ENCODE results near the gene PCSK7. TPM values are rescaled to one million over a fixed set of nuclear protein-coding genes. Genes with fewer than 3 reads are reported as not detected.

Gene PCSK7
- total RNA-seq, 1 experiment from 2014 or later, result 50.7 TPM

DNA sequence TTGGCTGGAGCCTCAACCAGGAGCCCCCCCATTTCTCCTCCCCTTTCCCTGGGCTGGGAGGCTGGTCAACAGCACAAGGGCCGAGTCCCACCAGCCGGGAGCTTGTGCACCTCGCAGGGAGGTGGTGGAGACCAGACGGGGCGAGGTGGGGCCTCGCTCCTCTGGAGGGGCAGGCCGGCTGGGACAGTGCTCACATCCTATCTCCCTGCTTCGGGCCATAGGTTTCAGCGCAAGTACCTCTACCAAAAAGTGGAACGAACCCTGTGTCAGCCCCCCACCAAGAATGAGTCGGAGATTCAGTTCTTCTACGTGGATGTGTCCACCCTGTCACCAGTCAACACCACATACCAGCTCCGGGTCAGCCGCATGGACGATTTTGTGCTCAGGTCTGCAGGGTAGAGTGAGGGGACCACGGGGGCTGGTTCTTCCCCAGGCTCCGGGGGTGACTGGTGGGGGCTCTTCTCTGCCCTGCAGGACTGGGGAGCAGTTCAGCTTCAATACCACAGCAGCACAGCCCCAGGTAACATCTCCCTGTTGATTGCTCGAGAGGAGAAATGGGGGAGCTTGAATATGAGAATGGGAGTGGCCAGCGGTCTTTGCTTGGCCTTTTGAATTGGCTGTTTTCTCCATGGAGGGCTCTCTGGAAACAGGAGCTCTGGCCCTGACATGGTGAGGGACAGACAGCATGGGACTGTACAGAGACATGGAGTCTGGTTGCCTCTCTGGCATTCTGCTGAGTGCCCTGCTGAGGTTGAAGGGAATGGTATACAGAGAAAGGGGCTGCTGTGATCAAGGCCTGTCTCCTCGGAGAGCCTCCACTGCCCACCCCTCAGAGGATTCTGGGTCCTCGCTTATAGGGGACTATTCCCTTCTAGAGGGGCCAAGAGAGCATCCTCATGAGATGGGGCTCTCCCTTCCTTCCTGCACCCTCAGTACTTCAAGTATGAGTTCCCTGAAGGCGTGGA, 50.0 kb downstream of the PCSK7 start:
- H3T11ph ChIP-seq (ENCODE audit: low read length), result no peak overlapping the region
- no peak overlapping the region for H2AFZ ChIP-seq (ENCODE audit: low read length)
- no peak overlapping the region for H3K27ac ChIP-seq (ENCODE audit: insufficient read length, low read depth, low read length)
- H3K56ac ChIP-seq (ENCODE audit: insufficient read length, low read depth, low read length), result no peak overlapping the region
- Mint-ChIP-seq H3K27ac (no peak overlapping the region; a peak in 1 of 7 replicates), H3K27me3 (ENCODE audit: low read depth) (peaks cover 4% of the 10 kb centered on the region; the same call in 1 of the 2 replicates), H3K4me1 (peaks cover 21 to 28% of the 10 kb centered on the region in 2 experiments), H3K4me3 (no peak overlapping the region), H3K9me3 (no peaks in the 10 kb centered on the region), H3K36me3 (ENCODE audit: insufficient read depth in 1 of 3, low read depth in 3 of 3) (peaks cover 0 to 16% (median 13%) of the 10 kb centered on the region in 3 experiments; a peak in 4 of 7 replicates)
- no peak overlapping the region for H4K8ac ChIP-seq (replicated peaks; ENCODE audit: insufficient read length, low read depth, low read length)
- peak; percentile 23 for DNase-seq
- no peak overlapping the region for H3K18ac ChIP-seq (ENCODE audit: insufficient read length, low read depth, low read length)
- H3K4me1 ChIP-seq (ENCODE audit: insufficient read depth, low read length), result peaks cover 6% of the 10 kb centered on the region; the same call in 1 of the 2 replicates
- H3K4ac ChIP-seq (ENCODE audit: low read depth, low read length), result no peak overlapping the region
- no peak overlapping the region for H2BK12ac ChIP-seq (ENCODE audit: insufficient read length, low read depth, low read length)
- no peak for TF ChIP-seq CTCF (conservative IDR thresholded peaks at IDR 0.05)
- H3K79me1 ChIP-seq (ENCODE audit: insufficient read depth, low read depth, low read length, poor library complexity, severe bottlenecking), result no peaks in the 10 kb centered on the region
- peaks cover 14% of the 10 kb centered on the region for H3K23me2 ChIP-seq (ENCODE audit: insufficient read length, low read depth, low read length, poor library complexity, severe bottlenecking)
- no peak overlapping the region for H4K5ac ChIP-seq (ENCODE audit: insufficient read length, low read depth, low read length)
- H3K27me3 ChIP-seq (ENCODE audit: insufficient read depth, low read length), result no peaks in the 10 kb centered on the region
- no peak overlapping the region for H2BK20ac ChIP-seq (ENCODE audit: low read depth, low read length, poor library complexity, severe bottlenecking)
- H2AK5ac ChIP-seq (ENCODE audit: insufficient read length, low read length), result no peak overlapping the region
- H3K14ac ChIP-seq (ENCODE audit: insufficient read depth, low read length), result no peak overlapping the region
- no peak overlapping the region for H2BK5ac ChIP-seq (ENCODE audit: insufficient read length, low read length)
- no peak overlapping the region for H2BK15ac ChIP-seq (ENCODE audit: low read depth, low read length)
- no peak overlapping the region for H3K9ac ChIP-seq (ENCODE audit: extremely low read depth, insufficient read length, low read length)
- no peaks in the 10 kb centered on the region for H4K20me1 ChIP-seq (ENCODE audit: control insufficient read depth, insufficient read depth, insufficient read length)
- no peak overlapping the region for H4K91ac ChIP-seq (ENCODE audit: insufficient read length, low read depth, low read length)
- no peaks in the 10 kb centered on the region for H3K79me2 ChIP-seq (ENCODE audit: insufficient read depth, low read length)
- H3K4me2 ChIP-seq (ENCODE audit: insufficient read depth, insufficient read length, low read length), result no peak overlapping the region
- no peaks in the 10 kb centered on the region for H3K9me3 ChIP-seq (ENCODE audit: control insufficient read depth, low read depth, low read length)
- WGBS (ENCODE audit: extremely low coverage, insufficient read length, low lambda C conversion rate), result no CpG with 5 or more reads among the region's 22 CpGs
- H3K23ac ChIP-seq (ENCODE audit: insufficient read length, low read depth, low read length), result no peak overlapping the region
- H2BK120ac ChIP-seq (ENCODE audit: low read depth, low read length, poor library complexity, severe bottlenecking), result no peak overlapping the region
